Hepatocyte (in vitro differentiated cells): ENCODE results near the gene ITGB2. TPM values are rescaled to one million over a fixed set of nuclear protein-coding genes. Genes with fewer than 3 reads are reported as not detected.
A peak's percentile ranks its signal among the peaks of the same experiment; 100 is the strongest.

Source experiments
- DNase-seq: peaks from one replicate; pipeline ENCODE4 v3.0.0-alpha.2; 2016; ENCODE audit warnings: low spot score
- H2AFZ ChIP-seq: fragments of 200-600 bp; sonication (generic); 2 replicates; pipeline ENCODE4 v1.6.0; 2016; ENCODE audit warnings: antibody characterized with exemption, mild to moderate bottlenecking
- H3K27ac ChIP-seq: fragments of 200-600 bp; sonication (generic); 2 replicates; pipeline ENCODE4 v1.5.1; 2016; ENCODE audit warnings: mild to moderate bottlenecking
- H3K27me3 ChIP-seq: fragments of 200-600 bp; sonication (generic); 2 replicates; pipeline ENCODE4 v1.6.1; 2016
- H3K36me3 ChIP-seq: fragments of 200-600 bp; sonication (generic); replicated peaks from 2 replicates; pipeline ENCODE4 v1.5.1; 2016; ENCODE audit warnings: low read depth; ENCODE audit not compliant: insufficient read depth
- H3K4me1 ChIP-seq: fragments of 200-600 bp; sonication (generic); 2 replicates; pipeline ENCODE4 v1.5.1; 2016; ENCODE audit warnings: mild to moderate bottlenecking, moderate library complexity; ENCODE audit not compliant: insufficient read depth
- H3K4me2 ChIP-seq: fragments of 200-600 bp; sonication (generic); 2 replicates; pipeline ENCODE4 v1.6.0; 2016
- H3K4me3 ChIP-seq: fragments of 200-600 bp; sonication (generic); 2 replicates; pipeline ENCODE4 v1.5.1; 2016; ENCODE audit warnings: mild to moderate bottlenecking
- H3K79me2 ChIP-seq: fragments of 200-600 bp; sonication (generic); 2 replicates; pipeline ENCODE4 v1.6.0; 2017; ENCODE audit warnings: mild to moderate bottlenecking
- H3K9me2 ChIP-seq: fragments of 200-600 bp; sonication (generic); replicated peaks from 2 replicates; pipeline ENCODE4 v1.6.0; 2017; ENCODE audit warnings: mild to moderate bottlenecking; ENCODE audit not compliant: insufficient read depth
- H3K9me3 ChIP-seq: fragments of 200-600 bp; sonication (generic); 2 replicates; pipeline ENCODE4 v1.5.1; 2016; ENCODE audit warnings: low read depth, mild to moderate bottlenecking
- H4K20me1 ChIP-seq: fragments of 200-600 bp; sonication (generic); 2 replicates; pipeline ENCODE4 v1.6.0; 2016; ENCODE audit warnings: mild to moderate bottlenecking; ENCODE audit not compliant: insufficient read depth, poor library complexity, severe bottlenecking
- CTCF ChIP-seq: fragments of 200-600 bp; sonication (generic); IDR thresholded peaks from 2 replicates; pipeline ENCODE4 v1.5.1; 2016; ENCODE audit warnings: antibody characterized with exemption, mild to moderate bottlenecking; ENCODE audit not compliant: poor library complexity
- EZH2 ChIP-seq: fragments of 200-600 bp; sonication (generic); IDR thresholded peaks from 2 replicates; pipeline ENCODE4 v1.6.1; 2016; ENCODE audit warnings: antibody characterized with exemption, mild to moderate bottlenecking, borderline replicate concordance
- EZH2phosphoT487 ChIP-seq: fragments of 200-600 bp; sonication (generic); IDR thresholded peaks from one replicate; pipeline ENCODE4 v1.6.1; 2018; ENCODE audit warnings: antibody characterized with exemption, mild to moderate bottlenecking, low read depth, moderate library complexity; ENCODE audit not compliant: unreplicated experiment, severe bottlenecking
- WGBS: methylation state at CpG from one replicate; pipeline ENCODE4 v1.1.6; 2016; ENCODE audit warnings: low lambda C conversion rate; ENCODE audit errors: missing lambda C conversion rate; 5-methylcytosine and 5-hydroxymethylcytosine counted together
- polyA plus RNA-seq: library from polyadenylated mRNA; unstranded; fragments of >200 nt; fragmentation: Nextera tagmentation; extraction: Ambion mirVana; gene quantifications from 2 replicates; pipeline ENCODE4 v1.2.1, GENCODE V29; 2016
- total RNA-seq: library from RNA; depleted of rRNA; stranded (reverse); fragments of >200 nt; gene quantifications from 2 replicates; pipeline ENCODE4 v1.2.3, GENCODE V29; 2014

ITGB2 gene
- total and polyA plus RNA-seq, 2 experiments from 2014 or later: 3.8 to 4.2 TPM

- no peak for TF ChIP-seq EZH2
- no peaks in the 10 kb centered on the region for H3K9me3 ChIP-seq
- peaks cover 4% of the 10 kb centered on the region for H4K20me1 ChIP-seq
- H3K36me3 ChIP-seq: no peaks in the 10 kb centered on the region
- no peaks in the 10 kb centered on the region for H3K9me2 ChIP-seq
- peak overlapping the region; percentile 25 for H3K4me3 ChIP-seq
- H3K27me3 ChIP-seq: peaks cover 2% of the 10 kb centered on the region
- H3K4me2 ChIP-seq: peak overlapping the region; percentile 87
- DNase-seq: no peak
- H2AFZ ChIP-seq: peak overlapping the region; percentile 79
- peaks cover 41% of the 10 kb centered on the region for H3K79me2 ChIP-seq
- peaks cover 17% of the 10 kb centered on the region for H3K4me1 ChIP-seq
- H3K27ac ChIP-seq: peak overlapping the region; percentile 62
- 91% methylated on average over 18 of the region's 18 CpGs for WGBS
Measured at GRCh38 chr21:44938772-44939531, 18.3 kb upstream of the ITGB2 start.

GRCh38 chr21:44935533-44935927, 14.8 kb upstream of the ITGB2 start:
- Histone ChIP-seq H3K36me3 (no peaks in the 10 kb centered on the region), H3K4me1 (peaks cover 18% of the 10 kb centered on the region), H3K4me3 (no peak overlapping the region), H3K27ac (no peak overlapping the region), H3K4me2 (no peak overlapping the region), H3K27me3 (peaks cover 31% of the 10 kb centered on the region), H3K9me3 (no peaks in the 10 kb centered on the region), H2AFZ (no peak overlapping the region), H4K20me1 (no peaks in the 10 kb centered on the region), H3K79me2 (peaks cover 8% of the 10 kb centered on the region), H3K9me2 (no peaks in the 10 kb centered on the region)
- TF ChIP-seq EZH2phosphoT487: no peak
- TF ChIP-seq EZH2: no peak
- no peak for TF ChIP-seq CTCF
- no peak for DNase-seq
- 91% methylated on average over 10 of the region's 10 CpGs for WGBS

- no peak overlapping the region for H3K27ac ChIP-seq
- H3K4me2 ChIP-seq: no peak overlapping the region
- TF ChIP-seq EZH2phosphoT487 (no peak), CTCF (no peak), EZH2 (no peak)
- peaks cover 5% of the 10 kb centered on the region for H3K79me2 ChIP-seq
- H4K20me1 ChIP-seq: no peaks in the 10 kb centered on the region
- DNase-seq: no peak
- 89% methylated on average over 9 of the region's 9 CpGs for WGBS
- H3K9me3 ChIP-seq: no peaks in the 10 kb centered on the region
- no peaks in the 10 kb centered on the region for H3K9me2 ChIP-seq
- peaks cover 37% of the 10 kb centered on the region for H3K27me3 ChIP-seq
- H2AFZ ChIP-seq: no peak overlapping the region
- peaks cover 18% of the 10 kb centered on the region for H3K4me1 ChIP-seq
- no peak overlapping the region for H3K4me3 ChIP-seq
- H3K36me3 ChIP-seq: no peaks in the 10 kb centered on the region
Measured at GRCh38 chr21:44934797-44935532, 14.3 kb upstream of the ITGB2 start.

GRCh38 chr21:44934276-44934675, 13.6 kb upstream of the ITGB2 start:
- H3K27me3 ChIP-seq: peaks cover 44% of the 10 kb centered on the region
- no peak for TF ChIP-seq CTCF
- TF ChIP-seq EZH2: no peak
- TF ChIP-seq EZH2phosphoT487: no peak
- no peak overlapping the region for H3K4me3 ChIP-seq
- 97% methylated on average over 6 of the region's 6 CpGs for WGBS
- H3K27ac ChIP-seq: no peak overlapping the region
- H2AFZ ChIP-seq: no peak overlapping the region
- no peaks in the 10 kb centered on the region for H3K9me3 ChIP-seq
- no peak overlapping the region for H3K4me2 ChIP-seq
- H3K9me2 ChIP-seq: no peaks in the 10 kb centered on the region
- H3K79me2 ChIP-seq: peaks cover 4% of the 10 kb centered on the region
- no peaks in the 10 kb centered on the region for H4K20me1 ChIP-seq
- H3K4me1 ChIP-seq: peaks cover 17% of the 10 kb centered on the region
- no peaks in the 10 kb centered on the region for H3K36me3 ChIP-seq
- DNase-seq: no peak
